ENCODE data around the gene GLS.

GLS gene

GRCh38 chr2:190997526-190998113, 117.0 kb downstream of the GLS start:
- no peak overlapping the region for H2BK120ac ChIP-seq (ENCODE audit: low read depth, low read length)
- 59% methylated on average over 6 of the region's 8 CpGs for WGBS
- H2AK5ac ChIP-seq (ENCODE audit: low read length, severe bottlenecking) = no peak overlapping the region
- H3K9ac ChIP-seq (ENCODE audit: low read length) = no peak overlapping the region
- H4K91ac ChIP-seq (ENCODE audit: low read length) = no peak overlapping the region
- no peak overlapping the region for H2BK5ac ChIP-seq (ENCODE audit: low read depth, low read length, poor library complexity, severe bottlenecking)
- DNase-seq = peak; percentile 21
- H3K36me3 ChIP-seq (ENCODE audit: control insufficient read depth in 1 of 2, insufficient read depth in 2 of 2, low read depth in 1 of 2, low read length in 2 of 2) = peaks cover 48 to 99% of the 10 kb centered on the region in 2 experiments
- H2BK12ac ChIP-seq (ENCODE audit: low read length in 2 of 2) = no peak overlapping the region
- H2AFZ ChIP-seq (ENCODE audit: low read depth, low read length) = no peak overlapping the region
- peaks cover 22% of the 10 kb centered on the region for H3K79me1 ChIP-seq (replicated peaks; ENCODE audit: low read length, poor library complexity, severe bottlenecking)
- no peak overlapping the region for H4K8ac ChIP-seq (ENCODE audit: low read length)
- no peak overlapping the region for H3K4ac ChIP-seq (ENCODE audit: low read depth in 1 of 2, low read length in 2 of 2)
- no peaks in the 10 kb centered on the region for H3K4me1 ChIP-seq (ENCODE audit: control insufficient read depth, insufficient read depth, low read depth, low read length)
- no peak overlapping the region for H3K27ac ChIP-seq (ENCODE audit: low read length, poor library complexity, severe bottlenecking)
- H3K9me3 ChIP-seq (ENCODE audit: control insufficient read depth, low read length) = no peaks in the 10 kb centered on the region
- no peak overlapping the region for H3K4me2 ChIP-seq (ENCODE audit: low read length, poor library complexity, severe bottlenecking)
- no peak overlapping the region for H3K23ac ChIP-seq (ENCODE audit: low read length in 2 of 2)
- H3K14ac ChIP-seq (ENCODE audit: low read length in 2 of 2) = no peak overlapping the region
- H2BK15ac ChIP-seq (ENCODE audit: low read depth, poor library complexity, severe bottlenecking) = no peak overlapping the region
- H3K27me3 ChIP-seq (ENCODE audit: control insufficient read depth in 1 of 2, insufficient read depth in 1 of 2, low read length in 2 of 2) = no peaks in the 10 kb centered on the region
- no peak overlapping the region for H3K18ac ChIP-seq (ENCODE audit: low read depth in 1 of 2, low read length in 2 of 2)
- no peak overlapping the region for H3K4me3 ChIP-seq (ENCODE audit: insufficient read depth in 1 of 2, low read depth in 1 of 2, low read length in 2 of 2)

- Histone ChIP-seq H2AFZ (ENCODE audit: low read depth, low read length) (no peak overlapping the region), H4K8ac (ENCODE audit: low read length) (no peak overlapping the region), H3K27me3 (ENCODE audit: control insufficient read depth in 1 of 2, insufficient read depth in 1 of 2, low read length in 2 of 2) (no peaks in the 10 kb centered on the region), H2AK5ac (ENCODE audit: low read length, severe bottlenecking) (no peak overlapping the region), H2BK12ac (ENCODE audit: low read length in 2 of 2) (no peak overlapping the region), H3K27ac (ENCODE audit: low read length, poor library complexity, severe bottlenecking) (no peak overlapping the region), H3K4me1 (ENCODE audit: control insufficient read depth, insufficient read depth, low read depth, low read length) (no peaks in the 10 kb centered on the region), H3K14ac (ENCODE audit: low read length in 2 of 2) (no peak overlapping the region), H2BK120ac (ENCODE audit: low read depth, low read length) (no peak overlapping the region), H3K36me3 (ENCODE audit: control insufficient read depth in 1 of 2, insufficient read depth in 2 of 2, low read depth in 1 of 2, low read length in 2 of 2) (peaks cover 48 to 99% of the 10 kb centered on the region in 2 experiments), H2BK15ac (ENCODE audit: low read depth, poor library complexity, severe bottlenecking) (no peak overlapping the region), H3K9ac (ENCODE audit: low read length) (no peak overlapping the region), H3K4me2 (ENCODE audit: low read length, poor library complexity, severe bottlenecking) (no peak overlapping the region), H3K9me3 (ENCODE audit: control insufficient read depth, low read length) (no peaks in the 10 kb centered on the region), H3K23ac (ENCODE audit: low read length in 2 of 2) (no peak overlapping the region), H3K4me3 (ENCODE audit: insufficient read depth in 1 of 2, low read depth in 1 of 2, low read length in 2 of 2) (no peak overlapping the region), H3K79me1 (replicated peaks; ENCODE audit: low read length, poor library complexity, severe bottlenecking) (peaks cover 23% of the 10 kb centered on the region), H3K4ac (ENCODE audit: low read depth in 1 of 2, low read length in 2 of 2) (no peak overlapping the region), H2BK5ac (ENCODE audit: low read depth, low read length, poor library complexity, severe bottlenecking) (no peak overlapping the region), H3K18ac (ENCODE audit: low read depth in 1 of 2, low read length in 2 of 2) (no peak overlapping the region), H4K91ac (ENCODE audit: low read length) (no peak overlapping the region)
- no peak for DNase-seq
- WGBS = 96% methylated on average over 7 of the region's 7 CpGs
Measured at GRCh38 chr2:190999058-190999457, 118.4 kb downstream of the GLS start.

- peaks cover 20% of the 10 kb centered on the region for H3K79me1 ChIP-seq (replicated peaks; ENCODE audit: low read length, poor library complexity, severe bottlenecking)
- H3K18ac ChIP-seq (ENCODE audit: low read depth in 1 of 2, low read length in 2 of 2) = no peak overlapping the region
- no peaks in the 10 kb centered on the region for H3K9me3 ChIP-seq (ENCODE audit: control insufficient read depth, low read length)
- H2AFZ ChIP-seq (ENCODE audit: low read depth, low read length) = no peak overlapping the region
- H2BK5ac ChIP-seq (ENCODE audit: low read depth, low read length, poor library complexity, severe bottlenecking) = no peak overlapping the region
- H3K4me3 ChIP-seq (ENCODE audit: insufficient read depth in 1 of 2, low read depth in 1 of 2, low read length in 2 of 2) = no peak overlapping the region
- H3K27me3 ChIP-seq (ENCODE audit: control insufficient read depth in 1 of 2, insufficient read depth in 1 of 2, low read length in 2 of 2) = no peaks in the 10 kb centered on the region
- H3K4ac ChIP-seq (ENCODE audit: low read depth in 1 of 2, low read length in 2 of 2) = no peak overlapping the region
- H3K9ac ChIP-seq (ENCODE audit: low read length) = peak overlapping the region; percentile 39
- H2BK15ac ChIP-seq (ENCODE audit: low read depth, poor library complexity, severe bottlenecking) = no peak overlapping the region
- no peak overlapping the region for H2BK12ac ChIP-seq (ENCODE audit: low read length in 2 of 2)
- no peak overlapping the region for H4K8ac ChIP-seq (ENCODE audit: low read length)
- no peak overlapping the region for H3K27ac ChIP-seq (ENCODE audit: low read length, poor library complexity, severe bottlenecking)
- no peak overlapping the region for H3K4me2 ChIP-seq (ENCODE audit: low read length, poor library complexity, severe bottlenecking)
- H3K4me1 ChIP-seq (ENCODE audit: control insufficient read depth, insufficient read depth, low read depth, low read length) = no peaks in the 10 kb centered on the region
- no peak overlapping the region for H2BK120ac ChIP-seq (ENCODE audit: low read depth, low read length)
- DNase-seq = no peak
- peaks cover 44 to 100% of the 10 kb centered on the region in 2 experiments for H3K36me3 ChIP-seq (ENCODE audit: control insufficient read depth in 1 of 2, insufficient read depth in 2 of 2, low read depth in 1 of 2, low read length in 2 of 2)
- WGBS = 97% methylated on average over 6 of the region's 9 CpGs
- H2AK5ac ChIP-seq (ENCODE audit: low read length, severe bottlenecking) = no peak overlapping the region
- H3K23ac ChIP-seq (ENCODE audit: low read length in 2 of 2) = no peak overlapping the region
- no peak overlapping the region for H3K14ac ChIP-seq (ENCODE audit: low read length in 2 of 2)
- H4K91ac ChIP-seq (ENCODE audit: low read length) = no peak overlapping the region
Measured at GRCh38 chr2:190999949-191000665, 119.5 kb downstream of the GLS start.

- H3K27ac ChIP-seq (ENCODE audit: low read length, poor library complexity, severe bottlenecking) = no peak overlapping the region
- no peak overlapping the region for H3K4me2 ChIP-seq (ENCODE audit: low read length, poor library complexity, severe bottlenecking)
- no peak overlapping the region for H2AK5ac ChIP-seq (ENCODE audit: low read length, severe bottlenecking)
- H3K4me1 ChIP-seq (ENCODE audit: control insufficient read depth, insufficient read depth, low read depth, low read length) = no peaks in the 10 kb centered on the region
- H3K4me3 ChIP-seq (ENCODE audit: insufficient read depth in 1 of 2, low read depth in 1 of 2, low read length in 2 of 2) = no peak overlapping the region
- peaks cover 25% of the 10 kb centered on the region for H3K79me1 ChIP-seq (replicated peaks; ENCODE audit: low read length, poor library complexity, severe bottlenecking)
- H2BK5ac ChIP-seq (ENCODE audit: low read depth, low read length, poor library complexity, severe bottlenecking) = no peak overlapping the region
- no peak overlapping the region for H2AFZ ChIP-seq (ENCODE audit: low read depth, low read length)
- H3K36me3 ChIP-seq (ENCODE audit: control insufficient read depth in 1 of 2, insufficient read depth in 2 of 2, low read depth in 1 of 2, low read length in 2 of 2) = peaks cover 42 to 100% of the 10 kb centered on the region in 2 experiments
- H4K8ac ChIP-seq (ENCODE audit: low read length) = no peak overlapping the region
- no peaks in the 10 kb centered on the region for H3K9me3 ChIP-seq (ENCODE audit: control insufficient read depth, low read length)
- no peak overlapping the region for H2BK12ac ChIP-seq (ENCODE audit: low read length in 2 of 2)
- H2BK120ac ChIP-seq (ENCODE audit: low read depth, low read length) = no peak overlapping the region
- H3K23ac ChIP-seq (ENCODE audit: low read length in 2 of 2) = no peak overlapping the region
- H3K14ac ChIP-seq (ENCODE audit: low read length in 2 of 2) = no peak overlapping the region
- H4K91ac ChIP-seq (ENCODE audit: low read length) = no peak overlapping the region
- H2BK15ac ChIP-seq (ENCODE audit: low read depth, poor library complexity, severe bottlenecking) = no peak overlapping the region
- no peak overlapping the region for H3K4ac ChIP-seq (ENCODE audit: low read depth in 1 of 2, low read length in 2 of 2)
- no peak overlapping the region for H3K18ac ChIP-seq (ENCODE audit: low read depth in 1 of 2, low read length in 2 of 2)
- H3K9ac ChIP-seq (ENCODE audit: low read length) = peak overlapping the region; percentile 39
- no peak for DNase-seq
- H3K27me3 ChIP-seq (ENCODE audit: control insufficient read depth in 1 of 2, insufficient read depth in 1 of 2, low read length in 2 of 2) = no peaks in the 10 kb centered on the region
- 86% methylated on average over 2 of the region's 2 CpGs for WGBS
Measured at GRCh38 chr2:191001032-191001431, 120.4 kb downstream of the GLS start.

All from mesenchymal stem cell (in vitro differentiated cells and primary cell).